ENCODE data around the gene RALGDS. TPM values are rescaled to one million over a fixed set of nuclear protein-coding genes. Genes with fewer than 3 reads are reported as not detected.
A peak's percentile ranks its signal among the peaks of the same experiment; 100 is the strongest.
"Not testable (repeated sequence)": the region's sequence is repeated elsewhere in the genome, so short reads cannot be mapped to it uniquely, and the experiment has no call there.

Gene RALGDS
- total RNA-seq, 1 experiment from 2014 or later, result 24.4 TPM

DNA sequence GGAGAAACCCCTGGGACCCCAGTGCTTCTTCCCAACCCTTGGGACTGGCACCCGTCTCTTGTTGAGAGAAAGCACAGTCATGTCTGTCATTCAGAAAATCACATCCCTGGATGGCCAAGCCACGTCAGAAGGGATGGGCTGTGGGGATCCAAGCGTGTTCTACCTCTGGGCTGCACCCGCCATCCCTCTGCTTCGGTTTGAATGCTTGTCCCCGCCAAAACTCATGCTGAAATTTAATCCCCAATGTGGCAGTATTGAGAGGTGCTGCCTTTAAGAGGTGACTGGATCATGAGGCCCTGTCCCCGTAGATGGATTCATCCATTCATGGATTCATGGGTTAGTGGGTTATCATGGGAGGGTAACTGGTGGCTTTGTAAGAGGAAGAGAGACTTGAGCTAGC lies 32.3 kb downstream of the RALGDS start:
- H3K36me3 ChIP-seq (replicated peaks; ENCODE audit: control insufficient read depth, insufficient read depth, low read length), result no peaks in the 10 kb centered on the region

DNA sequence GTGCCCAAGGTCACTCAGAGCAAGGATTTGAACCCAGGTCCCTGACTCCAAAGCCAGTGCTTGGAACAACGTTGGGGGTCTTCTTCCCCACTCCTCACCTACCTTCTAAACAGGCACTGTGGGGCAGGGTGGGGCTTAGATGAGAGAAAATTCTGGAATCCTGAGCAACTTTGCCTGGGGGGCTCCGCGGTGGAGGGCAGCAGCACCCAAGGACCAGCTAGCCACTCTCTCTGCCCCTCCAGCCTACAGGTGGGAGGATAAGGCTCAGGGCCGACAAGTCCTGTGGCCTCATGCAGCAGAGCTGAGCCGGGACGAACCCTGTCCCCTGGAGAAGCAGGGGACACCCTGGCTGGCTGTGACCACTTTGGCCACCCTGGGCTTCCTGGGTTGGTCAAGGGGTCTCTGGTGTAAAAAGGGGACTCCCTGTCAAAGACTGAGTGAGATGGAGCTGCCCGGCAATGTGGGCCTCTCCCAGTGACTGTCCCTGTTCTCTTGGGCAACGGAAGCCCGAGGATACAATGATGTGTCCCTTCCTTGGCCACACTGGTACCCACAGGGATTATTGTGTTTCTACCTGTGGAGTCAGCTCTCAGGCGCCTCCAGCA lies 32.8 kb downstream of the RALGDS start:
- Histone ChIP-seq H3K4me3 (ENCODE audit: insufficient read depth, low read depth, low read length) (no peak overlapping the region), H3K36me3 (replicated peaks; ENCODE audit: control insufficient read depth, insufficient read depth, low read length) (no peaks in the 10 kb centered on the region), H3K27me3 (ENCODE audit: control insufficient read depth, insufficient read depth, low read length) (no peaks in the 10 kb centered on the region)
- DNase-seq, result no peak

More for the DNA sequence above, 32.3 kb downstream of the RALGDS start:
- H3K4me3 ChIP-seq (ENCODE audit: insufficient read depth, low read depth, low read length), result no peak overlapping the region
- no peak for DNase-seq
- no peaks in the 10 kb centered on the region for H3K27me3 ChIP-seq (ENCODE audit: control insufficient read depth, insufficient read depth, low read length)

DNA sequence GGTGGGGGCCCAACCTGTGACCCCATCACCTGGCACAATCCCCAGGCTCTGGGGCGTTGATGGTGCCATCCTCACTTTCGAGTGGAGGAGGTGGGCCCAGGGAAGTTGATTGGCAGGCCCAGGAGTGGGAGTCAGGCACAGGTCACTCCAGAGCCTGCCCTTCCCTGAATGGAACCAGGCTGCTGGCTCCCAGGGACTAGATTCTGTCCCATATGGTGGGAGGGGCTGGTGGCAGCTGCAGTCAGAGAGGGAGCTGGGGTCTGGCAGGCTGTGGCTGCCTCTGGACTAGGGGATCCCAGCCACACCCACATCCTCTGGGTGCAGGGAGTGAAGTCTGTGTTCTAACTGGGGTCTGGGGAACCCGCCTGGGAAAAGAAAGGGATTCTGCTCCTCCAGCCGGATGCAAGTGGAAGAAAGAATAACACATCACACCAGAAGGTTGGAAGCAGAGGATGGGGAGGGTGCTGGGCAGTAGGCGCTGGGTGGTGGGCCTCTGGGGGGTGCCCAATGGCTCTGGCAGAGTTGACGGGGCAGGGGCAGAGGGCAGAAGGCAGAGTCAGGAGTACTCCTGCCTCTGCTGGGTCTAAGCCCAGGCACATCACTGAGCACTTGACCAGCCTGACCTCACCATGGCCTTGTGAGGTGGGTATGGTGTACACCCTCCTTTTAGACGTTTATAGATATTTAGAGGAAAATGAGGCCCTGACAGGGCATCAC lies 33.5 kb downstream of the RALGDS start:
- no peaks in the 10 kb centered on the region for H3K36me3 ChIP-seq (replicated peaks; ENCODE audit: control insufficient read depth, insufficient read depth, low read length)

DNA sequence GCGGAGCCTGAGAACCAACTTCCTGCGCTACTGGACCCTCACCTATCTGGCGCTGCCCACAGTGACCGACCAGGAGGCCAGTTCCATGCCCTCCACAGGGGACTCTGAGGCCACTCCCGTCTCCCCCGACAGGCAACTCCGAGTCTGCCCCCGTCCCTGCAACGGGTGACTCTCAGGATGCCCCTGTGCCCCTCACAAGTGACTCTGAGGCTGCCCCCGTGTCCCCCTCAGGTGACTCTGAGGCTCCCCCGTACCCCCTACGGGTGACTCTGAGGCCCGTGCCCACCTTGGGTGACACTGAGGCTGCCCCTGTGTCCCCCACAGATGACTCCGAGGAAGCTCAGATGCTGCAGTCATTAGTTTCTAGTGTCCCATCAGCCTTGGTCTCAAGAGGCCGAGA lies 34.1 kb downstream of the RALGDS start:
- no peak for DNase-seq
- Histone ChIP-seq H3K27me3 (ENCODE audit: control insufficient read depth, insufficient read depth, low read length) (no peaks in the 10 kb centered on the region), H3K4me3 (ENCODE audit: insufficient read depth, low read depth, low read length) (no peak overlapping the region), H3K36me3 (replicated peaks; ENCODE audit: control insufficient read depth, insufficient read depth, low read length) (no peaks in the 10 kb centered on the region)

More for the DNA sequence above, 33.5 kb downstream of the RALGDS start:
- peak; percentile 49 for DNase-seq
- no peak overlapping the region for H3K4me3 ChIP-seq (ENCODE audit: insufficient read depth, low read depth, low read length)
- H3K27me3 ChIP-seq (ENCODE audit: control insufficient read depth, insufficient read depth, low read length), result no peaks in the 10 kb centered on the region

DNA sequence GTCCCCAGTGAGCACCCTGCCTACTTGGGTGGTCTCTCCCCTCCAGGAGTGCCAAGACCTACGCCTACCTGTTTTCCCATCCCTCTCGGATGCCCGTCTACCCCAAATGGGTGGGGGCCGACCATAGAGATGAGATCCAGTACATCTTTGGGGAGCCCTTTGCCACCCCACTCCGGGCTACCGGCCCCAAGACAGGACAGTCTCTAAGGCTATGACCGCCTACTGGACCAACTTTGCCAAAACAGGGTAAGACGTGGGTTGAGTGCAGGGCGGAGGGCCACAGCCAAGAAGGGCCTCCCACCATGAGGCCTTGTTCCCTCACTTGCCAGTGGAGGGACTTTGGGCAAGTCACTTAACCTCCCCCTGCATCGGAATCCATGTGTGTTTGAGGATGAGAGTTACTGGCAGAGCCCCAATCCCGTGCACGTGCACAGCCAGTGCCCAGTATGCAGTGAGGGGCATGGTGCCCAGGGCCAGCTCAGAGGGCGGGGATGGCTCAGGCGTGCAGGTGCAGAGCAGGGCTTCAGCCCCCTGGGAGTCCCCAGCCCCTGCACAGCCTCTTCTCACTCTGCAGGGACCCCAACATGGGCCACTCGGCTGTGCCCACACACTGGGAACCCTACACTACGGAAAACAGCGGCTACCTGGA lies 34.7 kb downstream of the RALGDS start:
- DNase-seq, result not testable (repeated sequence)

DNA sequence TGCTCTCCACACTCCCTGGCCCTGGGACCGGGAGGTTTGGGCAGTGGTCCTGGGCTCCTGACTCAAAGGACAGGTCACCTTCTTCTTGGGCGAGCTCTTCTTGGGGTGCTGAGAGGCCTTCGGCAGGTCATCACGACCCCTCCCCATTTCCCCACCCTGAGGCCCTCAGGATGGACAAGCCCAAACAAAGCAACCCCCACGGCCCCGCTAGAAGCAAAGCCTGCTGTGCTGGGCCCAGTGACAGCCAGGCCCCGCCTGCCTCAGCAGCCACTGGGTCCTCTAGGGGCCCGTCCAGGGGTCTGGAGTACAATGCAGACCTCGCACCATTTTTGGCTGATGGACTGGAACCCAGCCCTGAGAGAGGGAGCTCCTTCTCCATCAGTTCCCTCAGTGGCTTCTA lies 37.4 kb downstream of the RALGDS start:
- not testable (repeated sequence) for H3K4me3 ChIP-seq (ENCODE audit: insufficient read depth, low read depth, low read length); H3K36me3 ChIP-seq (replicated peaks; ENCODE audit: control insufficient read depth, insufficient read depth, low read length); H3K27me3 ChIP-seq (ENCODE audit: control insufficient read depth, insufficient read depth, low read length); DNase-seq

More for the DNA sequence above, 34.7 kb downstream of the RALGDS start:
- H3K36me3 ChIP-seq (replicated peaks; ENCODE audit: control insufficient read depth, insufficient read depth, low read length); H3K27me3 ChIP-seq (ENCODE audit: control insufficient read depth, insufficient read depth, low read length); H3K4me3 ChIP-seq (ENCODE audit: insufficient read depth, low read depth, low read length): not testable (repeated sequence)

DNA sequence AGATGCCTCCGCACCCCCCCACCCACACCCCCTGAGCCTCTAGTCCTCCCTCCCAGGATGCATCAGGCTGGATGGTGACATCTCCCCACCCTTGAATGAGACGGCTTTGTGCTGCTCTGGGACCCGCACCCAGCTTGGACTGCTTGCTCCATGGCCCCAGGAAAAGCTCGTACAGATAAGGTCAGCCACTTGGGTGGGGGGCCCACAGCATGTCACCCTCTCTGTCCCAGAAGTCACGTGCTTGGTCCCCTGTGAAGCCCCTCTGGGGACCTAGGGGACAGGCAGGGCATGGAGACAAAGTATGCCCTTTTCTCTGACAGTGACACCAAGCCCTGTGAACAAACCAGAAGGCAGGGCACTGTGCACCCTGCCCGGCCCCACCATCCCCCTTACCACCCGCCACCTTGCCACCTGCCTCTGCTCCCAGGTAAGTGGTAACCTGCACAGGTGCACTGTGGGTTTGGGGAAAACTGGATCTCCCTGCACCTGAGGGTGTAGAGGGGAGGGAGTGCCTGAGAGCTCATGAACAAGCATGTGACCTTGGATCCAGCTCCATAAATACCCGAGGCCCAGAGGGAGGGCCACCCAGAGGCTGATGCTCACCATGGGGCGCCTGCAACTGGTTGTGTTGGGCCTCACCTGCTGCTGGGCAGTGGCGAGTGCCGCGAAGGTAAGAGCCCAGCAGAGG lies 38.9 kb downstream of the RALGDS start:
- H3K27me3 ChIP-seq (ENCODE audit: control insufficient read depth, insufficient read depth, low read length); H3K4me3 ChIP-seq (ENCODE audit: insufficient read depth, low read depth, low read length); H3K36me3 ChIP-seq (replicated peaks; ENCODE audit: control insufficient read depth, insufficient read depth, low read length); DNase-seq: not testable (repeated sequence)

DNA sequence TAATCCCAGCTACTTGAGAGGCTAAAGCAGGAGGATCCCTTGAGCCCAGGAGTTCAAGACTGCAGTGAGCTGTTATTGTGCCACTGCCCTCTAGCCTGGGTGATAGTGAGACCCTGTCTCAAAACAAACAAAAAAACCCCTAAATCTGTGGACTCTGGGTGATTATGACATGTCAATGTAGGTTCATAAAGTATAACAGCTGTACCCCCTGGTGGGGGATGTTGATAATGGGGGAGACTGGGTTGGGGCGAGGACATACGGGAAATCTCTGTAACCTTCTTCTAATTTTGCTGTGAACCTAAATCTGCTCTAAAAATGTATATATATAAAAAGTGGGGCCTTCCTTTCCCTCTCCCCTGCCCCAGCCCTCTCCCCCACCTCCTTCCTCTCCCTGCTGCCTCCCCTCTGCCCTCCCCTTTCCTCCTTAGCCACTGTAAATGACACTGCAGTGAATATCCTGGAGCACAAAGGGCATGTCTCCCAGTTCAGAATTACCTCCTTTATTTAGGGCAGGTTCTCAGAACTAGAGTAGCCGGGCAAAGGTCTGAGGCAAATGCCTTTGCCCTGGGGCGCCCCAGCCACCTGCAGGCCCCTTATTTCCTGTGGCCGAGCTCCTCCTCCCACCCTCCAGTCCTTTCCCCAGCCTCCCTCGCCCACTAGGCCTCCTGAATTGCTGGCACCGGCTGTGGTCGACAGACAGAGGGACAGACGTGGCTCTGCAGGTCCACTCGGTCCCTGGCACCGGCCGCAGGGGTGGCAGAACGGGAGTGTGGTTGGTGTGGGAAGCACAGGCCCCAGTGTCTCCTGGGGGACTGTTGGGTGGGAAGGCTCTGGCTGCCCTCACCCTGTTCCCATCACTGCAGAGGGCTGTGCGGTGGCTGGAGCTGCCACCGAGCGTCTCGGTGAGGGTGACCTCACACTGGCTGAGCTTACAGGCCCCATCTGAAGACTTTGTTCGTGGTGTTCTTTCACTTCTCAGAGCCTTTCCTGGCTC lies 40.0 kb downstream of the RALGDS start:
- not testable (repeated sequence) for H3K27me3 ChIP-seq (ENCODE audit: control insufficient read depth, insufficient read depth, low read length); H3K4me3 ChIP-seq (ENCODE audit: insufficient read depth, low read depth, low read length); H3K36me3 ChIP-seq (replicated peaks; ENCODE audit: control insufficient read depth, insufficient read depth, low read length); DNase-seq

DNA sequence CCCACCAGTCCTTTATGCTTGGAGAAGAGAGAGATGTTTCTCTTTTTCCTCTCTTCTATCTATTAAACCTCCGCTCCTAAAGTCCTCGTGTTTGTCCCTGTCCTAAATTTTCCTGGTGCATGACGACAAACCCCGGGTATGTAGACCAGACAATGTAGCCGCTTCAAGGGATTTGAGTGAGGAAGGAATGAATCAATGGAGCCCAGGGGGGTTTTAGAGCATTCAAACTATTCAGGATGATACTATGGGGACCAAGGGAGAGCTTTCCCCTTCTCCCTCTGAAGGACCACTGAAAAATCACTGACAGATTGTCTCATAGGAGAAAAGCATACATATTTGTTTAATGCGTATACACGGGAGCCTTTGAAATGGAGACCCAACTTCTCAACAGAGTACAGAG lies 40.9 kb downstream of the RALGDS start:
- no peak for DNase-seq
- Histone ChIP-seq H3K27me3 (ENCODE audit: control insufficient read depth, insufficient read depth, low read length) (no peaks in the 10 kb centered on the region), H3K36me3 (replicated peaks; ENCODE audit: control insufficient read depth, insufficient read depth, low read length) (no peaks in the 10 kb centered on the region), H3K4me3 (ENCODE audit: insufficient read depth, low read depth, low read length) (no peak overlapping the region)

DNA sequence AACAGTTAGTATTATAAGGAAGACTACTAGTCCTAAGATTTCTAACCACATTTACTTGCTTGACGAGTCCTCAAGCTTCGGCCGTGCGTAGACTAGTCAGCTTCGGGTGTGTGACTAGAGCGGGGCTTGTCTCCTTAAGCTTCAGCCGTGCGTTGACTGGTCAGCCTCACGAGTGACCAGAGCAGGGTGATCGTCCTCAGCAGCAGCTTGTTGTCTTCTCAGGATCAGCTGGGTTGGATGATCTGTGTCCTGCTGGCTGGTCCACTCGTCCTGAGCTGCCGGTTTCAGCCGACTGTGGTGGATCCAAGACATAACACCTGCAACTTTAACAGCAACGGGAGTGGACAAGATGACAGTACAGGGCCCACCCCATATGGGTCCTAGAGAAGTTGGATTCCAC lies 42.6 kb downstream of the RALGDS start:
- no peaks in the 10 kb centered on the region for H3K36me3 ChIP-seq (replicated peaks; ENCODE audit: control insufficient read depth, insufficient read depth, low read length)
- H3K27me3 ChIP-seq (ENCODE audit: control insufficient read depth, insufficient read depth, low read length), result no peaks in the 10 kb centered on the region
- no peak overlapping the region for H3K4me3 ChIP-seq (ENCODE audit: insufficient read depth, low read depth, low read length)
- no peak for DNase-seq

DNA sequence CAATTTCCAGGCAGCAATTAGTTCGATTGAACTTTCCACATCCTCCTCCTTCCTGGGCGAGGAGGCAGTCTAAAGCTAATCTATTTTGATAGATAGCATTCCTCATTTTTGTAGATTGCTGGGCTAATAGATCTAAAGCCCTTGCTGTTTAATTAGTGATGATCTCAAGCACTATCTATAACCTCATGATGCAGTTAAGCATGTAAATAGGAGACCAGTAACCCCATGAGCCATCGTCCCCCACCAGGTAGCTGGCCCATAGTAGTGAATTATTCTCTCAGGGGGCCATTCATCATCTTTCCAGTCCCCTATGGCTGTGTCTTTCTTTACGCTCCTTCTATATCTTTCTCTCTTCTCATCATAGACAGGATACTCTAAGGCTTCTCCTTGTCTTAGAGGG lies 44.3 kb downstream of the RALGDS start:
- no peak for DNase-seq
- H3K4me3 ChIP-seq (ENCODE audit: insufficient read depth, low read depth, low read length), result no peak overlapping the region
- no peaks in the 10 kb centered on the region for H3K27me3 ChIP-seq (ENCODE audit: control insufficient read depth, insufficient read depth, low read length)
- H3K36me3 ChIP-seq (replicated peaks; ENCODE audit: control insufficient read depth, insufficient read depth, low read length), result no peaks in the 10 kb centered on the region

DNA sequence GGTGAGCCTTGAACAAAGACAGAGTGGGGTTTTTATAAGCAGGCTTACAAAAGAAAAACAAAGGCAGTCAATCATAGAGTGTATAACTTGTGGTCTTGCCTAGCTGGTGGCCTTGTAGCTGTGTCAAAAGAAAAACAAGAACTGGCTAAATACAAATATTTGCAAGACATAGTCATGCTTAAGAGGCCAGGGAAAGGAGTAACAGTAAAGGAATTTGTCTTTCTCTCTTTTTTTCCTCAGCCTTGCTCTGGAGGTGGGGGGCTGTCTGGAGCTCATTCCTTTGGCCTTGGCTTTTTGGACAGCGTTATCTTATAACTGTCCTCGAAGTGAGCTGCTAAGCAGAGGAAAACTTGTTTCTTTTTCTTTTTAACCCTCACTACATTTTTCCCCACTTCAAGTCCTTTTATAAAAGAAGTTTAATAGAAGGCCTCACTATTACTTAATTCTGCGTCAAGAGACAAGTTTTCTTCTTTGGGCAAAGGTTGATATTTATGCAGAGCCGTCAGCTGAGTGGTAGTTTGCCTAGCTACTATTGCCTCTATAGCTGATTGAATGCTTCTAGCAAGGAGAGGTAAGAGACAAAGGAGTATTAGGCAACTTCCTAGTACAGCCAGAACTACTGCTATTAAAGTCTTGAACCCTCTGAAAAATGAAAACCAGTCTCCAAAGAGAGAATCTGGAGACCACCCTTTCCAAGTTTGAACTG lies 45.0 kb downstream of the RALGDS start:
- Histone ChIP-seq H3K4me3 (ENCODE audit: insufficient read depth, low read depth, low read length) (no peak overlapping the region), H3K27me3 (ENCODE audit: control insufficient read depth, insufficient read depth, low read length) (no peaks in the 10 kb centered on the region), H3K36me3 (replicated peaks; ENCODE audit: control insufficient read depth, insufficient read depth, low read length) (no peaks in the 10 kb centered on the region)
- DNase-seq, result no peak

DNA sequence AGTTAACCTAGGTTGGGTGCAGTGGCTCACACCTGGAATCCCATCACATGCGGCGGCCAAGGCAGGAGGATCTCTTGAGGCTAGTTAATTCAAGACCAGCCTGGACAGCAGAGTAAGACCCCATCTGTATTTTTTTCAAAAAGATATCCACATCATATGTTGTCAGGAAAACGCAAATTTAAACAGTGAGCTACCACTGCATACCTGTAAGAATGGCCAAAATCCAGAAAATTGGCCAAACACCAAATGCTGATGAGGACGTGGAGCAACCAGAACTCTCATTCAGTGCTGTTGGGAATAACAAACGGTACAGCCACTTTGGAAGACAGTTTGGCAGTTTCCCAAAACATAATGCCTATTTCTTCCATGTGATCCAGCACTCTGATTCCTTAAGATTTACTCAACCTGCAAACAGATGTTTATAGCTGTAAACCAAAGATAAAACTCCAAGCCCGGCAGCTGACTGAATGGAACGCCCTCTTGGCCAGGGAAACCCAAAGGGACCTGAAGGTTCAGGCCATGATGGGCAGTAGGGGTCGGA lies 46.9 kb downstream of the RALGDS start:
- Histone ChIP-seq H3K36me3 (replicated peaks; ENCODE audit: control insufficient read depth, insufficient read depth, low read length) (no peaks in the 10 kb centered on the region), H3K4me3 (ENCODE audit: insufficient read depth, low read depth, low read length) (no peak overlapping the region), H3K27me3 (ENCODE audit: control insufficient read depth, insufficient read depth, low read length) (no peaks in the 10 kb centered on the region)
- no peak for DNase-seq
